Measurements from ENCODE around the gene UBAC2. TPM values are rescaled to one million over a fixed set of nuclear protein-coding genes. Genes with fewer than 3 reads are reported as not detected.
A peak's percentile ranks its signal among the peaks of the same experiment; 100 is the strongest.

The UBAC2 gene
- polyA plus RNA-seq, 3 donors = 59.6 to 113 (median 96.7) TPM

DNA sequence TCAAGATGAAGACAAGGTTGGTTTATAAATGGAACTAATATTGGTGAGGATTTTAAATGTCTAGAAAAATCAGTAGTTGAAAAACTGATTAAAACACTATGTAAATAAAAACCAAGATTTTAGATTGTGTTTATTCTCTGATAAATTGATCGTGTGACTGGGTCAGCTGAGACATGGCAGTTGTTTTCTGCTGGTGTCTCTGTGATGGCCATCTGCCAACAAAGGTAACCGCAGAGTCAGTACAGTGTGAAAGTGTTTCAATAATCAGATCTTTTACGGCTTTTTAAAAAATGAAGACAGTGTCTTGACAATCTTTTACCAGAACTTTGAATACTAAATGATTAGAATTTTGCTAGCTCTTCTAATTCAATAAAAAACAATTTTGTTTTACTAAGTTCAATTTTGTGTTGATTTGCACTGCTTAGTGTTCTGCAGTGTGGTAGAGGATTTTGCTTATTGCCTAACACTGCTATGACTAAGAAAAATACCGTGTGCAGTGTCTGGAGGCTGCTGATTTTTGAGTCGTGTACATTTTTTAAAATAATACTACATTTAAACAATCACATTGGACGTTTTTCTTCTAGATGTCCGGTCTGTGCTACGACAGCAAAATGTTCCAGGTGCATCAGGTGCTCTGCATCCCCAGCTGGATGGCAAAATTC is 139.2 kb downstream of the UBAC2 start:
- no peaks in the 10 kb centered on the region for H4K20me1 ChIP-seq (ENCODE audit: insufficient read depth, low read length)
- Mint-ChIP-seq H3K9me3 (no peaks in the 10 kb centered on the region), H3K4me3 (no peak overlapping the region), H3K4me1 (peaks cover 32% of the 10 kb centered on the region), H3K27me3 (ENCODE audit: low read depth in 3 of 3) (no peaks in the 10 kb centered on the region), H3K36me3 (peaks cover 76 to 84% of the 10 kb centered on the region in 2 donors), H3K27ac (peak overlapping the region; percentile 40 to 82 (median 54))
- DNase-seq = peak in 2 of 3 donors; percentile 61 to 65
- intact Hi-C loops (cut with micrococcal nuclease) = loop anchor here in 1 of 2 donors (5.0 kb wide), 1 partner anchor 42 kb away; no protein-coding TSS in a partner anchor
- H3K79me2 ChIP-seq (ENCODE audit: insufficient read depth, low read length) = peaks cover 6% of the 10 kb centered on the region
- H3K4me3 ChIP-seq (replicated peaks in 1 of 3; ENCODE audit: low read depth in 2 of 3, low read length in 3 of 3) = no peak overlapping the region
- no peak overlapping the region for H3K9ac ChIP-seq (ENCODE audit: insufficient read depth, low read length, poor library complexity, severe bottlenecking)
- H3K4me2 ChIP-seq (replicated peaks; ENCODE audit: extremely low read depth, low read length, poor library complexity, severe bottlenecking) = no peak overlapping the region
- no peaks in the 10 kb centered on the region for H3K9me3 ChIP-seq (replicated peaks in 1 of 2; ENCODE audit: control insufficient read depth in 1 of 2, insufficient read depth in 1 of 2, low read length in 2 of 2)
- H3K27me3 ChIP-seq (ENCODE audit: control insufficient read depth in 2 of 2, insufficient read depth in 2 of 2, low read length in 2 of 2) = no peaks in the 10 kb centered on the region
- peak overlapping the region in 1 of 2 donors; percentile 49 for H3K27ac ChIP-seq (ENCODE audit: low read depth in 1 of 2, low read length in 2 of 2)
- TF ChIP-seq, protein P1, sequence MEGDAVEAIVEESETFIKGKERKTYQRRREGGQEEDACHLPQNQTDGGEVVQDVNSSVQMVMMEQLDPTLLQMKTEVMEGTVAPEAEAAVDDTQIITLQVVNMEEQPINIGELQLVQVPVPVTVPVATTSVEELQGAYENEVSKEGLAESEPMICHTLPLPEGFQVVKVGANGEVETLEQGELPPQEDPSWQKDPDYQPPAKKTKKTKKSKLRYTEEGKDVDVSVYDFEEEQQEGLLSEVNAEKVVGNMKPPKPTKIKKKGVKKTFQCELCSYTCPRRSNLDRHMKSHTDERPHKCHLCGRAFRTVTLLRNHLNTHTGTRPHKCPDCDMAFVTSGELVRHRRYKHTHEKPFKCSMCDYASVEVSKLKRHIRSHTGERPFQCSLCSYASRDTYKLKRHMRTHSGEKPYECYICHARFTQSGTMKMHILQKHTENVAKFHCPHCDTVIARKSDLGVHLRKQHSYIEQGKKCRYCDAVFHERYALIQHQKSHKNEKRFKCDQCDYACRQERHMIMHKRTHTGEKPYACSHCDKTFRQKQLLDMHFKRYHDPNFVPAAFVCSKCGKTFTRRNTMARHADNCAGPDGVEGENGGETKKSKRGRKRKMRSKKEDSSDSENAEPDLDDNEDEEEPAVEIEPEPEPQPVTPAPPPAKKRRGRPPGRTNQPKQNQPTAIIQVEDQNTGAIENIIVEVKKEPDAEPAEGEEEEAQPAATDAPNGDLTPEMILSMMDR (IDR thresholded peaks at IDR 0.05) = no peak
- peaks cover 9 to 20% of the 10 kb centered on the region in 2 donors for H3K4me1 ChIP-seq (ENCODE audit: control insufficient read depth in 1 of 2, insufficient read depth in 2 of 2, low read length in 2 of 2)
- no peak overlapping the region for H2AFZ ChIP-seq (ENCODE audit: insufficient read depth, low read depth, low read length, poor library complexity, severe bottlenecking)
- WGBS (ENCODE audit: insufficient coverage) = 80% methylated on average over 2 of the region's 8 CpGs
- peaks cover 40 to 58% of the 10 kb centered on the region in 2 donors for H3K36me3 ChIP-seq (replicated peaks in 1 of 2; ENCODE audit: control insufficient read depth in 1 of 2, insufficient read depth in 2 of 2, low read length in 2 of 2)

DNA sequence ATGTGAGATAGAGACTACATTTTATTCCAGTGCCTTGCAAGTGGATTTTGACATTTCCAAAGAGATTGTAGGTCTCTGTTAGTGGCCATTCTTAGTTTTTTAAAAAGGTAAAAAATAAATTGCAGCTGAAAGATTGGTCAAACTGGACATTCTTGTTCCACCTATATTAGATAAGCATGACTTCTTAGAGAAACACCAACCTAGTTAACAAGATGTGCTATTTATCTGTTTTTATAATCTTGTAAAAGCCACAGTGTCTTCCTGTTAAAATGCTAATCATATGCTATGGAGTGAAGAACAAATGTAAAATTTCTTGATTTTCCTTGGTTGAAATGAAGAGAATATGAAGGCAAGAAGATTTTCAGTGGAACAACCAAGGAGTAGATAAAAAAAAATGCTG is 140.0 kb downstream of the UBAC2 start:
- Histone ChIP-seq H2AFZ (ENCODE audit: insufficient read depth, low read depth, low read length, poor library complexity, severe bottlenecking) (no peak overlapping the region), H3K27ac (ENCODE audit: low read depth in 1 of 2, low read length in 2 of 2) (peak overlapping the region in 1 of 2 donors; percentile 51), H3K27me3 (ENCODE audit: control insufficient read depth in 2 of 2, insufficient read depth in 2 of 2, low read length in 2 of 2) (no peaks in the 10 kb centered on the region), H3K9ac (ENCODE audit: insufficient read depth, low read length, poor library complexity, severe bottlenecking) (no peak overlapping the region), H4K20me1 (ENCODE audit: insufficient read depth, low read length) (no peaks in the 10 kb centered on the region), H3K9me3 (replicated peaks in 1 of 2; ENCODE audit: control insufficient read depth in 1 of 2, insufficient read depth in 1 of 2, low read length in 2 of 2) (no peaks in the 10 kb centered on the region), H3K4me2 (replicated peaks; ENCODE audit: extremely low read depth, low read length, poor library complexity, severe bottlenecking) (no peak overlapping the region), H3K4me3 (replicated peaks in 1 of 3; ENCODE audit: low read depth in 2 of 3, low read length in 3 of 3) (no peak overlapping the region), H3K79me2 (ENCODE audit: insufficient read depth, low read length) (peaks cover 6% of the 10 kb centered on the region), H3K36me3 (replicated peaks in 1 of 2; ENCODE audit: control insufficient read depth in 1 of 2, insufficient read depth in 2 of 2, low read length in 2 of 2) (peaks cover 43 to 65% of the 10 kb centered on the region in 2 donors), H3K4me1 (ENCODE audit: control insufficient read depth in 1 of 2, insufficient read depth in 2 of 2, low read length in 2 of 2) (peaks cover 9 to 13% of the 10 kb centered on the region in 2 donors)
- Mint-ChIP-seq H3K27ac (peak overlapping the region in 3 of 7 donors; percentile 55 to 82 (median 64)), H3K27me3 (ENCODE audit: low read depth in 3 of 3) (peaks cover 0 to 1% (median 0%) of the 10 kb centered on the region in 3 donors), H3K36me3 (peaks cover 78 to 87% of the 10 kb centered on the region in 2 donors), H3K4me3 (no peak overlapping the region), H3K4me1 (peaks cover 26% of the 10 kb centered on the region), H3K9me3 (no peaks in the 10 kb centered on the region)
- intact Hi-C loops (cut with micrococcal nuclease) = no loop called here
- TF ChIP-seq, protein P1 (IDR thresholded peaks at IDR 0.05) = no peak
- no peak for DNase-seq

Measured in CD14-positive monocyte (primary cell).